ENCODE results near the gene NSUN2.
"Not testable (repeated sequence)": the region's sequence is repeated elsewhere in the genome, so short reads cannot be mapped to it uniquely, and the experiment has no call there.

Gene NSUN2

GRCh38 chr5:6649681-6650080, 16.8 kb upstream of the NSUN2 start (continued):
- no peak for TF ChIP-seq ZNF830 (tag by site-specific recombination; IDR thresholded peaks at IDR 0.05; ENCODE audit: low read depth)
- TF ChIP-seq ZNF776 (tag by site-specific recombination; IDR thresholded peaks at IDR 0.05; ENCODE audit: borderline replicate concordance): no peak
- TF ChIP-seq SETDB1 (IDR thresholded peaks at IDR 0.05; ENCODE audit: insufficient read length, low read length): no peak
- TF ChIP-seq KLF16 (tag by site-specific recombination; IDR thresholded peaks at IDR 0.05): no peak
- TF ChIP-seq RBAK (tag by site-specific recombination; IDR thresholded peaks at IDR 0.05): no peak
- no peak for TF ChIP-seq ZNF404 (tag by site-specific recombination; IDR thresholded peaks at IDR 0.05)
- TF ChIP-seq ZNF23 (tag by site-specific recombination; IDR thresholded peaks at IDR 0.05; ENCODE audit: borderline replicate concordance): no peak

GRCh38 chr5:6649186-6649585, 16.3 kb upstream of the NSUN2 start:
- no peak overlapping the region for H3K27ac ChIP-seq (ENCODE audit: extremely low read depth, low read depth, low read length)
- no peaks in the 10 kb centered on the region for H3K9me3 ChIP-seq (ENCODE audit: control insufficient read depth, insufficient read depth, low read depth, low read length)
- H3K4me1 ChIP-seq (ENCODE audit: control insufficient read depth, insufficient read depth, low read length): no peaks in the 10 kb centered on the region
- ChIA-PET POLR2A (no interaction called here), CTCF (no interaction called here)
- no peak for TF ChIP-seq TRIM28 (IDR thresholded peaks at IDR 0.05; ENCODE audit: borderline replicate concordance, low read length)
- no peak for TF ChIP-seq ZNF10 (tag by site-specific recombination; IDR thresholded peaks at IDR 0.05)
- no peak for TF ChIP-seq ZNF530 (tag by site-specific recombination; IDR thresholded peaks at IDR 0.05; ENCODE audit: low read depth)
- TF ChIP-seq KLF17 (tag by site-specific recombination; IDR thresholded peaks at IDR 0.05): no peak
- TF ChIP-seq ZNF548 (tag by site-specific recombination; IDR thresholded peaks at IDR 0.05): no peak
- TF ChIP-seq REPIN1 (tag by site-specific recombination; IDR thresholded peaks at IDR 0.05; ENCODE audit: low read depth): no peak
- TF ChIP-seq ATF2 (tag by site-specific recombination; IDR thresholded peaks at IDR 0.05; ENCODE audit: low read depth): no peak
- TF ChIP-seq ZNF239 (tag by site-specific recombination; IDR thresholded peaks at IDR 0.05): no peak
- TF ChIP-seq ZSCAN4 (tag by site-specific recombination; IDR thresholded peaks at IDR 0.05): no peak
- no peak for TF ChIP-seq ZNF366 (tag by site-specific recombination; conservative IDR thresholded peaks at IDR 0.05)
- TF ChIP-seq SALL2 (tag by site-specific recombination; IDR thresholded peaks at IDR 0.05; ENCODE audit: borderline replicate concordance): no peak
- TF ChIP-seq ZFHX2 (tag by site-specific recombination; conservative IDR thresholded peaks at IDR 0.05): no peak
- H3K36me3 ChIP-seq (ENCODE audit: control insufficient read depth in 2 of 2, insufficient read depth in 1 of 2, low read length in 2 of 2): peaks cover 4 to 6% of the 10 kb centered on the region in 2 experiments; a peak in 2 of 3 replicates
- H3K4me3 ChIP-seq (ENCODE audit: low read depth, low read length): no peak overlapping the region

- CTCF ChIA-PET; H3K4me1 ChIP-seq (ENCODE audit: control insufficient read depth, insufficient read depth, low read length); H3K36me3 ChIP-seq (ENCODE audit: control insufficient read depth in 2 of 2, insufficient read depth in 1 of 2, low read length in 2 of 2); POLR2A ChIA-PET; H3K4me3 ChIP-seq (ENCODE audit: low read depth, low read length); H3K27ac ChIP-seq (ENCODE audit: extremely low read depth, low read depth, low read length); H3K9me3 ChIP-seq (ENCODE audit: control insufficient read depth, insufficient read depth, low read depth, low read length): not testable (repeated sequence)
- TF ChIP-seq ZNF580 (tag by site-specific recombination; IDR thresholded peaks at IDR 0.05) (peak; percentile 61; the same call in 1 of the 2 replicates), ZNF146 (tag by site-specific recombination; IDR thresholded peaks at IDR 0.05) (peak; percentile 88)
Measured at GRCh38 chr5:6645571-6646362, 12.9 kb upstream of the NSUN2 start.
